ENCODE data around the gene ILK. TPM values are rescaled to one million over a fixed set of nuclear protein-coding genes. Genes with fewer than 3 reads are reported as not detected.

The ILK gene
- total and polyA plus RNA-seq, 10 of the 15 experiments (the other 5 are each of a cell fraction or from before 2014, with no cell fraction given): 51.8 to 163 (median 92.0) TPM

DNA sequence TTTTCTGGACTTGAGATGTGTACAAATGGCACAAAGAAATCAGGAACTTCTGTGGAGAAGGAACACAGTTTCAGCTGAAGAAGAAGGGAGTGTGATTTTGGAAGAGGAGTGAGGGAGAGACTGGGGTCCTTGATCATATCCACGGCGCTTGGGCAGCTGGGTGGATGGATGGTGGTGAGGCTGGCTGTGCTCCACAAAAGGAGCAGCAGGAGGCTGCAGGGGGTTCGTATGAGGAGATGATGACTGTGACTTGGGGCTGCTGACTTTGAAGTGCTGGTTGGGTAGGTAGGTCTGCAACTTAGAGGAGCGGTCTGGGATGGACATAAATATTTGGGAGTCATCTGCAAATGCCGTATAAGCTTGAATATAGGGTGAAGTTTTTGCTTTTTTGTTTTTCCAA, 53.4 kb downstream of the ILK start:
- intact Hi-C loops (cut with micrococcal nuclease; ENCODE audit: unreplicated experiment) (no loop called here), in situ Hi-C loops (cut with MboI) (no loop called here)
- WGBS (ENCODE audit: insufficient coverage, insufficient replicate concordance, low lambda C conversion rate, missing lambda C conversion rate): 83% methylated on average over 5 of the region's 5 CpGs
- H3K27me3 ChIP-seq (replicated peaks in 1 of 2; ENCODE audit: control insufficient read depth in 2 of 2, insufficient read depth in 2 of 2, low read length in 1 of 2): peaks cover 4% of the 10 kb centered on the region in 2 experiments
- ChIA-PET SMC1A (ENCODE audit: uncharacterized antibody, unreplicated experiment) (interaction anchor here (0.7 to 1.0 kb wide), 2 partner anchors 44 to 49 kb away, joined by 3 read pairs; no protein-coding TSS in a partner anchor), RAD21 (ENCODE audit: unreplicated experiment) (interaction anchor here (1.0 kb wide), 1 partner anchor 38 kb away, joined by 3 read pairs; the partner anchor contains the start of gene TPP1), CTCF (interaction anchor here (0.7 to 4.5 kb wide), 2 partner anchors 8 to 164 kb away, joined by 3 to 22 read pairs; no protein-coding TSS in a partner anchor), POLR2A (no interaction called here)
- DNase-seq (ENCODE audit: low read depth, low spot score) (no peak), FAIRE-seq (no peak), ATAC-seq (no peak)
- H2AFZ ChIP-seq (ENCODE audit: control insufficient read depth, low read depth, low read length): no peak overlapping the region
- H3K9me3 ChIP-seq (replicated peaks; ENCODE audit: control insufficient read depth, insufficient read depth, low read length): no peaks in the 10 kb centered on the region
- no peak overlapping the region for H3K9ac ChIP-seq (ENCODE audit: control insufficient read depth, insufficient read depth, low read length)
- TF ChIP-seq ZBTB11 (CRISPR knock-in tag; IDR thresholded peaks at IDR 0.05): no peak
- TF ChIP-seq HDAC2 (IDR thresholded peaks at IDR 0.05): no peak
- TF ChIP-seq, protein P1, sequence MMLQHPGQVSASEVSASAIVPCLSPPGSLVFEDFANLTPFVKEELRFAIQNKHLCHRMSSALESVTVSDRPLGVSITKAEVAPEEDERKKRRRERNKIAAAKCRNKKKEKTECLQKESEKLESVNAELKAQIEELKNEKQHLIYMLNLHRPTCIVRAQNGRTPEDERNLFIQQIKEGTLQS (IDR thresholded peaks at IDR 0.05; ENCODE audit: borderline replicate concordance, extremely low read depth, low read depth, low read length): no peak
- TF ChIP-seq SUPT20H (IDR thresholded peaks at IDR 0.05; ENCODE audit: borderline replicate concordance, control insufficient read depth, low read depth, low read length): no peak
- no peak for TF ChIP-seq IKZF1 (conservative IDR thresholded peaks at IDR 0.05)
- TF ChIP-seq SIX5 (IDR thresholded peaks at IDR 0.05; ENCODE audit: low read depth, low read length, severe bottlenecking): no peak
- no peak for TF ChIP-seq NR2C1 (IDR thresholded peaks at IDR 0.05)
- TF ChIP-seq IRF5 (IDR thresholded peaks at IDR 0.05; ENCODE audit: borderline replicate concordance): no peak
- TF ChIP-seq ATF2 (IDR thresholded peaks at IDR 0.05; ENCODE audit: low read length): no peak
- TF ChIP-seq MYC (IDR thresholded peaks at IDR 0.05; ENCODE audit: insufficient read depth, insufficient read length, insufficient replicate concordance, low read length, severe bottlenecking): no peak
- TF ChIP-seq ZZZ3 (IDR thresholded peaks at IDR 0.05; ENCODE audit: control insufficient read depth, insufficient read length, low read depth): no peak
- no peak for TF ChIP-seq BHLHE40 (IDR thresholded peaks at IDR 0.05; ENCODE audit: borderline replicate concordance in 1 of 2, low read depth in 2 of 2, low read length in 1 of 2)
- no peak for TF ChIP-seq NKRF (conservative IDR thresholded peaks at IDR 0.05)
- H3K4me1 ChIP-seq (ENCODE audit: control insufficient read depth, insufficient read depth, low read length): no peaks in the 10 kb centered on the region
- H3K4me3 ChIP-seq: no peak overlapping the region
- H3K27ac ChIP-seq (ENCODE audit: control insufficient read depth, insufficient read depth): no peak overlapping the region
- no peaks in the 10 kb centered on the region for H3K79me2 ChIP-seq (ENCODE audit: control insufficient read depth, insufficient read depth, low read length)
- H3K4me2 ChIP-seq (ENCODE audit: control insufficient read depth, insufficient read depth): no peak overlapping the region
- no TSS peak for BruUV-seq (replicated peaks)
- H4K20me1 ChIP-seq (ENCODE audit: control insufficient read depth, insufficient read depth): no peaks in the 10 kb centered on the region
- no peaks in the 10 kb centered on the region for H3K36me3 ChIP-seq (ENCODE audit: control insufficient read depth in 2 of 2, insufficient read depth in 2 of 2, low read length in 1 of 2)

Data from GM12878 (cell line).